ENCODE data around the gene PSEN1. TPM values are rescaled to one million over a fixed set of nuclear protein-coding genes. Genes with fewer than 3 reads are reported as not detected.

Gene PSEN1
- total RNA-seq, 1 experiment from 2014 or later: 39.3 TPM

- no peak overlapping the region for H3K27ac ChIP-seq (ENCODE audit: low read length)
- no peaks in the 10 kb centered on the region for H3K36me3 ChIP-seq (ENCODE audit: control insufficient read depth, insufficient read depth, low read length)
- CTCF ChIA-PET: no interaction called here
- POLR2A ChIA-PET: no interaction called here
- intact Hi-C loops (cut with micrococcal nuclease; ENCODE audit: unreplicated experiment): no loop called here
- in situ Hi-C loops (cut with HindIII; ENCODE audit: low pct_unique_long_range_greater_than_20kb, low sequenced_read_pairs): no loop called here
- no peak overlapping the region for H3K4me3 ChIP-seq (ENCODE audit: low read depth in 2 of 2, low read length in 2 of 2)
- DNase-seq (ENCODE audit: low read depth, low spot score) (no peak), ATAC-seq (no peak)
- H3K27me3 ChIP-seq (ENCODE audit: control insufficient read depth, insufficient read depth, low read length): no peaks in the 10 kb centered on the region
- BruUV-seq (replicated peaks): no TSS peak
- H3K4me1 ChIP-seq (ENCODE audit: control insufficient read depth, insufficient read depth, low read length): no peaks in the 10 kb centered on the region
- no peaks in the 10 kb centered on the region for H3K9me3 ChIP-seq (ENCODE audit: control insufficient read depth, insufficient read depth, low read depth, low read length)
- TF ChIP-seq CTCF (IDR thresholded peaks at IDR 0.05): no peak
- TF ChIP-seq TCF7L2 (IDR thresholded peaks at IDR 0.05; ENCODE audit: low read depth, low read length): no peak
- no peak for TF ChIP-seq SIN3A (IDR thresholded peaks at IDR 0.05; ENCODE audit: borderline replicate concordance, insufficient read depth, low read depth, low read length)
- no peak for TF ChIP-seq REST (IDR thresholded peaks at IDR 0.05; ENCODE audit: insufficient read depth in 1 of 2, low read depth in 2 of 2, low read length in 1 of 2)
- TF ChIP-seq POLR2AphosphoS5 (IDR thresholded peaks at IDR 0.05; ENCODE audit: low read depth, low read length): no peak
Observed at GRCh38 chr14:73266317-73266716, 130.0 kb downstream of the PSEN1 start.

GRCh38 chr14:73267474-73267873 is 131.2 kb downstream of the PSEN1 start:
- CTCF ChIA-PET: no interaction called here
- intact Hi-C loops (cut with micrococcal nuclease; ENCODE audit: unreplicated experiment): no loop called here
- POLR2A ChIA-PET: interaction anchor here (0.6 kb wide), 1 partner anchor 233 kb away, joined by 10 read pairs; no protein-coding TSS in a partner anchor
- no peaks in the 10 kb centered on the region for H3K36me3 ChIP-seq (ENCODE audit: control insufficient read depth, insufficient read depth, low read length)
- no peak overlapping the region for H3K27ac ChIP-seq (ENCODE audit: low read length)
- no peak for ATAC-seq
- no peaks in the 10 kb centered on the region for H3K9me3 ChIP-seq (ENCODE audit: control insufficient read depth, insufficient read depth, low read depth, low read length)
- H3K4me1 ChIP-seq (ENCODE audit: control insufficient read depth, insufficient read depth, low read length): no peaks in the 10 kb centered on the region
- H3K4me3 ChIP-seq (ENCODE audit: low read depth in 2 of 2, low read length in 2 of 2): no peak overlapping the region
- in situ Hi-C loops (cut with HindIII; ENCODE audit: low pct_unique_long_range_greater_than_20kb, low sequenced_read_pairs): no loop called here
- no peaks in the 10 kb centered on the region for H3K27me3 ChIP-seq (ENCODE audit: control insufficient read depth, insufficient read depth, low read length)
- BruUV-seq (replicated peaks): no TSS peak
- no peak for TF ChIP-seq CTCF (IDR thresholded peaks at IDR 0.05)
- no peak for TF ChIP-seq SIN3A (IDR thresholded peaks at IDR 0.05; ENCODE audit: borderline replicate concordance, insufficient read depth, low read depth, low read length)
- TF ChIP-seq TCF7L2 (IDR thresholded peaks at IDR 0.05; ENCODE audit: low read depth, low read length): no peak
- TF ChIP-seq POLR2AphosphoS5 (IDR thresholded peaks at IDR 0.05; ENCODE audit: low read depth, low read length): no peak
- no peak for TF ChIP-seq REST (IDR thresholded peaks at IDR 0.05; ENCODE audit: insufficient read depth in 1 of 2, low read depth in 2 of 2, low read length in 1 of 2)
- DNase-seq (ENCODE audit: low read depth, low spot score): no peak

Data from Panc1 (cell line).